NCI-H526 treated with DMSO at 0.1 percent for 48 hours (cell line): ENCODE results near the gene DNASE1L1.
"Not testable (repeated sequence)": the region's sequence is repeated elsewhere in the genome, so short reads cannot be mapped to it uniquely, and the experiment has no call there.

ENCODE experiments used
- DNase-seq: peaks from one replicate; lab custom pipeline; 2025; lab: John Stamatoyannopoulos, UW

Gene DNASE1L1

DNA sequence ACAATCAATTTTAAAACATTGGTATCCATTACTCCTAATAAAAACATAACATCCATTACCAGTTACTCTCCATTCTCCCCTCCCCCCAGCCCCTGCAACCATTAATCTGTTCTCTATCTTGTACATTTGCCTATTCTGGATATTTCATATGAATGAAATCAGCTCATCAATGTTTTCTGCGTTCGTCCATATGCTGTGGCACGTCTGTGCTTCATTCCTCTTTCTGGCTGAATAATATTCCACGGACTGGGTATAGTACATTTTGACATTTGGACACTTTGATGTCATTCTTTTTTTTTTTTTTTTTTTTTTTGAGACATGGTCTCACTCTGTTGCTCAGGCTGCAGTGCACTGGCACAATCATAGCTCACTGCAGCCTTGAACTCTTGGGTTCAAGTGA is 5.2 kb downstream of the DNASE1L1 start:
- no peak for DNase-seq

DNA sequence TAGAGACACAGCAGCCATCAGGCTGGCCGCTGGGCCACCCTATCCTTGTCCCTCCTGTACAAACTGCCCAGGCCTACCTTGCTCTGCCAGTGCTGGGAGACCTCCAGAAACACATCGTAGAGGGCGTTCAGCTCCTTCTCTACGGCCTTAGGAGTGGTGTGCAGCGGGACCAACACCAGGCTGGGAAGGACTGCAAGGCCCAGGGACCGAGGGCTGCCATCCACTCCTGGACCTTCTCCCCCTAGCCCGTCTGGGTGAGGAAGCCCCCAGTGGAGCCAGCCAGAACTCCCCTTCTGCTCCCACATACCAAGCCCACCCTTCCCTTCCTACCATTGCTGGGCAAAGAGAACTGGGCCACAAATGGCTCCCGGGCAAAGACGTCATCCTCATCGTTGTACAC is 5.9 kb downstream of the DNASE1L1 start:
- no peak for DNase-seq

DNA sequence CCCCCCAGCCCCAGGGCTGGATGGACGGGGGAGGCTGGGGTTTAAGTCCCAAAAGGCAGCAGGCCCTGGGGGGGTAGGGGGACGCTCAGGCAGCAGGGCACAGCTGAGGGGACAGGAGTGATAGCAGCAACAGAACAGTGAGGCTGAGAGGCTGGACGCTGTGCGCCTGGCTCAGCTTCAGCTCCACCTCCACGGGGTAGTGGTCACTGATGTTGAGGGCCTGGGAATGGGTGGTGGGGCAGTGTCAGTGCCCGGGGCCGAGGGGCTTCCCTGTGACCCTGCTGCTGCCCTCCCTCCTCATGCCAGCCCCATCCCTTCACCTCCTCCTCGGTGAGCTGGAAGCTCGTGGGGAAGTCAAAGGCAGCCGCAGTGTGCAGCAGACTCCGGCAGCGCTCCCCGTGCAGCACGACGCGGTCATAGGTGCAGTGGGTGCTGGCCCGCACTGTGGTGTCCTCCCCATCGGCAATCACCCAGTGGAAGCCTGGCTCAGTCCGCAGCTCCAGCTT is 6.4 kb downstream of the DNASE1L1 start:
- DNase-seq = no peak

DNA sequence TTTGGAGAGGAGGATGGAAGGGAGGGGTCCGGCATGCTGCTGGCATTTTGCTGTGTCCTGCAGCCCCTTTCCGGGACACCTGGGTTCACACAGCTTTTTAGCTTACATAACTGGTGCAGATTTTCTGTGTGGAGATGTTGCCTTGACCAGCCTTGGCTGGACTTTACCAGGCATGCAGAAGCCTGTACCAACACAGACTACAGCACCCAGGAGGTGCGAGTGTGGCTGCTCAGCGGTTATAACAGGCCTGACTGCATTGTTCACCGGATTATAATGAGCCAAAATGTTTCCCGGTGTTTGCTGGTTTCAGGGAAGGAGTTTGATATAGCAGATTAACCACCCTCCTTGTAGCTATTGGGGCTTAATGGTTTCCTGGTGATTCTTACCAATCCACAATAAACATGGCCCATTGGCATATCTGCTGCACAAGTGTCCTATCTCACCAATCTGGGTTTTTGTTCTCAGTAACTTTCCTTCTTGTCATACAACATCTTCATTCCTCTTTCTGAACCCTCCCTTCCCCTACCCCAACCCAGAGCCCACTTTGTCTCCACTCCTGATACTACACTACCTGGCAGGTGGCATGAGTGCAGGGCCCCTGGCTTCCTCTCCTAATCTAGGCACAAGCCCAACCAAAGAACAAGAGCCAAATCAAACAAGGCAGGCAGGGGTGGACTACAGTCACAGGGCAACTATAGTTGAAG is 7.0 kb downstream of the DNASE1L1 start:
- no peak for DNase-seq

DNA sequence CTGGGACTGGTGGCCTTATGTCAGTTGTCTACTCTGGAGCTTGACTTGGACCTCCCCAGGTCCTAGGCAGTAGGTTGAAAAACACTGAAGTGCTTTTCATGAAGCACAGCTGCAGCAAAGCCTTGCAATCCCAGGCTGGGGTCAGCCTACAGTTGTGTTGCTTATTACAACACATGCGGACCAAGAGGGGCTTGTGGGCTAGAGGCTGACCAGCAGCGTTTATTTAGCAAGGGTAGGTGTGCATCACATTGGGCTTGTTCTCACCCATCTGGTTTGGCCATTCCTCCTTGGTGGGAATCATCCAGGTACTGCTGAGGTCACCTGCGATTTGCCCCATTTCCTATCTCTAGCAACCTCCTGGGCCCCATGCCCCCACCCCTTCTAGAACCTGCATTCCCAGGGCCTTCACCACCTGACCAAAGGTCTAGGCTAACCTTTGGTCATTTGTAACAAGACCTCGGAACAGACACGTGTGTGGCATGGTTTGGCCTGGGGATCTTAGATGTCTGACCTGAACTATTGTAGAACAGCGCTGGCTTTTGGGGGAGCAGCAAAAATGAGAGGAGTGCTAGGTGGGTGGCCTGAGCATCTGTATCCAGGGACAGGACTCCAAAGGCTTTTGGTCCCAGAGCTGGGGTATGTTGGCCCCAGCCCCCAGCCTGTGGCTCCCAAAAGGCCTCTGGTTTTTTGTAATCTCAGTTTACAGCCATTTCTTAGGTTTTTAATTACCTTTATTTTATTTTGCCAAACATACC is 7.8 kb downstream of the DNASE1L1 start:
- DNase-seq = no peak

DNA sequence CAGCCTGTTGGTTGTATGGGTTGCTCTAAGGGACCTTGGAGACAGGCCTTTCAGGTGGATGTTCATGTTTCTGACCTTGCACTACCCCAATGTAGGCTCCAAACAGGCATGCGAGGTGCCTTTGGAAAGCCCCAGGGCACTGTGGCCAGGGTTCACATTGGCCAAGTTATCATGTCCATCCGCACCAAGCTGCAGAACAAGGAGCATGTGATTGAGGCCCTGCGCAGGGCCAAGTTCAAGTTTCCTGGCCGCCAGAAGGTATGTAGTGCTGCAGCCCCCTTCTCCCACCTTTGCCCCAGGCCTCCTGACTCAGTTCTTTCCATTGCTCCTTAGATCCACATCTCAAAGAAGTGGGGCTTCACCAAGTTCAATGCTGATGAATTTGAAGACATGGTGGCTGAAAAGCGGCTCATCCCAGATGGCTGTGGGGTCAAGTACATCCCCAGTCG is 8.7 kb downstream of the DNASE1L1 start:
- DNase-seq = not testable (repeated sequence)

DNA sequence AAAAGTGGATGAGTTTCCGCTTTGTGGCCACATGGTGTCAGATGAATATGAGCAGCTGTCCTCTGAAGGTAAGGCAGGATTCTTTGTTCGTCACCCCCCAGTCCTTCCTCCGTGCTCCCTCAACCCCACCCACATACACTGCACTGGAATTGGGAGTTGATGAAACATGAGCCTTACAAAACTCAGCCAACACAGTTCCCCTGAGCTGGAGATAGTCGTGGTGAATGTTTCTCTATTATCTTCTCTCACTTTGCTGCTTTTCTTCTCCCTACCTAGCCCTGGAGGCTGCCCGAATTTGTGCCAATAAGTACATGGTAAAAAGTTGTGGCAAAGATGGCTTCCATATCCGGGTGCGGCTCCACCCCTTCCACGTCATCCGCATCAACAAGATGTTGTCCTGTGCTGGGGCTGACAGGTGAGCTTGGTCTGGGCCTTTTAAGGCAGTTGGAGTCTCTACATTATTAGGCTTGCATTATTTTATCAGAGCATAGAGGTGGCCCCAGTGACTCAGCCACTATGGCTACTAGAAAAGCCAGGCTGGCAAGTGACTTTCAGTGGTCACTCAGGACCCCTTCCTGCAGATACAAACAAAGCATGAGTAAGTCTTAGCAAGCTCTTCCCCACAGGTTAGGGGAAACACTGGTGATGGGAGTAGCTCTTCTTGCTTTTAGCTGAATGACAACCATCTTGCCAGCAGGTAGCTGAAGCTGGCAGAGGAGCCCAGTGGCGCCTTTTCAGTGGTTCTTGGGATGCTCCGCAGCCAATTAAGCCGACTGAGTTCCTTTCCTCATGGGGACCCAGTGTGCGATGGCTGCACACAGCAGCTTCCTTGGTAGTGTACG is 9.3 kb downstream of the DNASE1L1 start:
- no peak for DNase-seq

DNA sequence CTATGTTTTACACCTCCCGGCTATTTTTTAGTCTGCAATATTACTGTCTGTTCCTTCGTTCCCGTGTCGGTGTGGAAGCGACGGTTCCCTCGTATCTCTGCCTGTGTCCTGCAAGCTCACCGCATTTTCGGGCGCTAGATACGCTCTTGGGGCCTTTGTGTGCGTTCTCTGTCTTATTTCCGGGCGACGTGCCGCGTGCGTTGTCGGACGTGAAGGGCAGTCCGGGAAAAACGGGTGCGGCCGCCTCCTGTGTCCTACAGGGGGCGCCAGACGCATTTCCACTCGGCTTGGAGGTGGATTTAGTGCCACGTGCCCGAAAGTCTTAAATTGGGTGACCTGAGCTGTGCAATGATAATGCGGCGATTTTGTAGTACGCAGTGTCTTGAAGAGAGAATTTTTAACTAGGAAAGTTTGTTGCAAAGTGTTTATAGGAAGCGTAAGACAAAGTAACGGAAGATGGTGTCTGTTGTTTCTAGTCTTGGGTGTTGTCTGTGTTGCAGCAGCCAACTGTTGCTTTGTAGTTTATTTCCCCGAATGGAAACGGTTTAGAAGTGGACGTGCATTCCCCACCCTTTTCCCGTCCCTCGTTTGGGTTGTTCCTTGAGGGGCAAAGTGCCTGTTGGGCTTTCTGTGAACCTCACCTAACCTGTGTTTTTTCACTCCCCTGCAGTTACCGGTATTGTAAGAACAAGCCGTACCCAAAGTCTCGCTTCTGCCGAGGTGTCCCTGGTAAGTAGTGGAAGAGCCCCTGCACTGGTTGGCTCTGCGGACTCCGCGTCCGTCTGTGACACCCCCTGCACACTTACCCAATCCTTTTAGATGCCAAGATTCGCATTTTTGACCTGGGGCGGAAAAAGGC is 10.2 kb downstream of the DNASE1L1 start:
- DNase-seq = peak; percentile 87

DNA sequence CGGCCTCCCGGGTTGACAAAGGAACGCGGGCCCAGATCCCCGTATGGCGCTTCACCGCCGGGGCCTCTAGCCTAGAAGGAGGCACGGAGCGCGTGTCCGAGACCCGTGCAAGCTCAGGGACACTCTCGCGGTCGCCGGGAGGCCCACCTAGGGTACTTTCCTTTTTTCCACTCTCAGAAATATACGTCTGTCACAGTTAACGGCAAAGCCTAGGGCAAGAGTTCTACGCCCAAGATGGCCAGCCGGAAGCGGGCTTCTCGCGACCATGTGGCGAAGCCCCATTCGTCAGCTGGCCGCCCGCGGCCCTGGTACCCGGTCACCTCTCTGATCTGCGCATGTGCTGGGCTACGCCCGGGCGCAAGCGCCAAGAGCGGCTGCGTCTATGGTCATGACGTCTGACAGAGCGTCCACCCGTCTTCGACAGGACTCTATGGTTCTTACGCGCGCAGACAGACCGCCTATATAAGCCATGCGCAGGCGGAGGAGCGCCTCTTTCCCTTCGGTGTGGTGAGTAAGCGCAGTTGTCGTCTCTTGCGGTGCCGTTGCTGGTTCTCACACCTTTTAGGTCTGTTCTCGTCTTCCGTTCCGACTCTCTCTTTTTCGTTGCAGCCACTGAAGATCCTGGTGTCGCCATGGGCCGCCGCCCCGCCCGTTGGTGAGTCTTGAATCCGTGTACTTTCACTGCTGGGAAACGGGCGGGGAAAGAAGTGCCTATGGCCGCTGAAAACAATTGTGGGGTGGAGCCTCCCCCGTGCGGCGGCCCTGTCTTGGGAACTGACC is 11.0 kb downstream of the DNASE1L1 start, which contains the start of gene RPL10:
RPL10 (plus strand) TSS at position 490 of the 780 bp plus-strand sequence; CDS start at position 633, 143 bp downstream.
- DNase-seq = peak; percentile 98

DNA sequence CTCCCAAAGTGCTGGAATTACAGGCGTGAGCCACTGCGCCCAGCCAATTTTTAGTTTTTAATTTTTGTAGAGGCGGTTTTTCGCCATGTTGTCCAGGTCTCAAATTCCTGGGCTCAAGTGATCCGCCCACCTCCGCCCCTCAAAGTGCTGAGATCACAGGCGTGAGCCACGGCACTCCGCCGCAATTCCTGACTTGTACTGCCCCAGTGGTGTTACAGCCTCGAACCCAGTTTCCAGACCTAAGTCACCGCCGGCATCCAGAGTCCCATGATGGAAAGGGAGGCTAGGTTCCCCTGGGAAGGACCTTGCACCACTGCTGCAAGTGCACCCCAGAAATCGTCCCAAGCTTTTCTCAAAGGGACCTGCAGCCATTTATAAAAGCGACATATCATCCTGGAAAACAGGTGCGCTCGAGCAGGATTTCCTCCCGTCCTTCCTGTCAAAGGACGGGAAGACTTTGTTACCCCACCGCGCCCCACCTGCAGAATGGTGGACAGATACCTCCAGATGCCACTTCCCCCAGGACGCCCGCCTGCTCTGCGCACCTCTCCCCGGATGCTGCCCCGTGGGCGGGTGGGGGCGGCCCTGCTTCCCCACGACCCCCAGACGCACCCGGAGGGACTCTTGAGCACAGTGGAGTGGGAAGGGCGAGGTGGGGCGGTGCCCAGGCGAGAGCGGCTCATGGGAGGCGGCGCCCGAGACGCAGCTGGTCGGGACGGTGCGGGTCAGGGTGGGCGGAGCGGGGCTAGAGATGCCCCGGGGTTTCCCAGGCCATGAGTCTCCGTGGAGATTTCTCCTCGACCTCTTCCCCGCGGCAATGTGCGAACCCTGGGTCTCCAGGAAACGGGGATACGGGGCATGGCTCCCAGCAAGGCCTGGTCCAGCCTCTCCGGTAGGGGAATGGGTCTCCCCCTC is 11.8 kb downstream of the DNASE1L1 start:
- DNase-seq = peak; percentile 64

DNA sequence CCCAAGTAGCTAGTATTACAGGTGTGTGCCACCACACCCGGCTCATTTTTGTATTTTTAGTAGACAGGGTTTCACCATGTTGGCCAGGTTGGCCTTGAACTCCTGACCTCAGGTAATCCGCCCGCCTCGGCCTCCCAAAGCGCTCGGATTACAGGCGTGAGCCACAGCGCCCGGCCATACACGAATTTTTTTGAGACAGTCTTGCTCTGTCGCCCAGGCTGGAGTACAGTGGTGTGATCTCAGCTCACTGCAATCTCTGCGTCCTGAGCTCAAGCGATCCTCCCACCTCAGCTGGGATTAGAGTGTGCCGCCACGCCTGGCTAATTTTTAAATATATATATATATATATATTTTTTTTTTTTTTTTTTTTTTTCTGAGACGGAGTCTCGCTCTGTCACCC is 12.7 kb downstream of the DNASE1L1 start:
- not testable (repeated sequence) for DNase-seq

DNA sequence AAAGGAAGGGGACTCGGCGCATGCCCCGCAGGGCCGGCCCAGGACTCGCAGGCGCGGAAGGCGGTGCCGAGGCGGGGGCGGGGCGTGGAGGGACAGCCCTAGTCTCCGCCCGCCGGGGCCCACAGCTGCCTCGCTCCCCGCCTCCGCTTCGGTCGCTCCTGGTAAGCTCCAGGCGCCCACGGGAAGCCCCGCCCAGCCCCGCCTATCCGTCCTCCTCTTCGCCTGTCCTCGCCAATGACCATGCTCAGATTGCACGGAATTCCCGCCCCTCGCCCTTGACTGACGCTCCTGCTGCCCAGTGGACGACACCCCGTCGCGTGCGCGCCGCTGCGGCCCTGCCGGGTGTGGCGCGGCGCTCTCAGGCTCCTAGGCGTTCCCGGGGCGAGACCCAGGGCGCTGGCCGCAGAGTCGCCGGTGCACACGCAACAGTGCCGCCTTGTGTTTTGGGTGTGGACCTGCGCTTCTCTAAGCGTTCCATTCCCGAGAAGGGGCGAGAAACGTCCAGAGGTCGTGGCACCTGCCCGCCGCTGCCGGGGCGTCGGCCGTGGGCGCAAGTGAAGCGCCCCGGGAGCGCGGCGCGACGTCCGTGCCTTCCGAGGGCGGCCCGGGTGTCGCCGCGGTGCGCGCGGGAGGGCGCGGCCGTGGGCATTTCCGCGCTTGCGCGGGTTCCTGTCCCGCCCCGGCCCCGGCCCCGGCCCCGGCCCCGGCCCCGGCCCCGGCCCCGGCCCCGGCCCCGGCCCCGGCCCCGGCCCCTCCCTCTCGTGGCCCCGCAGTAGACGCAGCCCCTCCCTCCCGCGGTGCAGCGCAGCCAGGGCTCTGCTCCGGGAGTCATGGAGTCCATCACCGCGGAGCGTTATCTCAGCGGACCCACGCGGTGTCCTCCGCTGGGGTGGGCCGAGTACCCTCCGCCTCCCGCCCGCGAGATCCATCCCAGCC is 19.0 kb downstream of the DNASE1L1 start:
- not testable (repeated sequence) for DNase-seq

DNA sequence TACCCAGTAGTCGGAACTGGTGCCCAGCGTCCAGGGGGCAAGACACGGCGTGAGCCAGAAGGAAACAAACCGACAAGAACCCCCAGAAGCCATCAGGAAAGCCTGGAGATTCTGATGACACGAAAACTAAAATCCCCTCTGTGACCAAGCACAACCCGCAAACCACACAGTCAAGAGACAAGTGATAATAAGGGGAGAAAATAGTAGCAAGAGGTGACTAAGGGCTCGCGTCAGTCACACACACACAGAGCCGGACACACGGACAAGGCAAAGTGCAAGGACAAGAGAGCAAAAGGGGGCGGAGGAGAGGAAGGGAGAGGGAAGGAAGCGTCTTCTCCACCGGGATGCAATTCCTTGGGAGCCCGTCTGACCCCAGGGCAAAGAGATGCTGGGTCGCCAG is 20.4 kb downstream of the DNASE1L1 start:
- not testable (repeated sequence) for DNase-seq

DNA sequence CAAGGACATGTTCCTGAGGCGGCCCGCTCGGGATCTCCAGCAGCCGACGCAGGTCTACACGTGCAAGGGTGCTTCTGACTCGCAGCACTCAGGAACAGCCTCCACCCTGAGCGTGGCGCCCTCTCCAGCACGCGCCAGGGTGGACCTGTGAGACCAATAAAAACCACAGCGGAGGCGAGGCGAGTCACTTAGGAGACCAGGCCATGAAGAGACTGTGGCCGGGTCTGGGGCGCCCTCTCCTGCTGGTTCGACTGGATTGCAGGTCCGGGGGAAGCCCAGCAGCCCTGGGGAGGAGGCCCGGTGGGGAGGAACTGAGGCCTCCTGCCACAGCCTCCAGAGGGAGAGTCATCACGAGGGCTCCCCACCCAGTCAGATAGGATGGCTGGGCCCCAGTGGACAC is 21.0 kb downstream of the DNASE1L1 start:
- DNase-seq = not testable (repeated sequence)

DNA sequence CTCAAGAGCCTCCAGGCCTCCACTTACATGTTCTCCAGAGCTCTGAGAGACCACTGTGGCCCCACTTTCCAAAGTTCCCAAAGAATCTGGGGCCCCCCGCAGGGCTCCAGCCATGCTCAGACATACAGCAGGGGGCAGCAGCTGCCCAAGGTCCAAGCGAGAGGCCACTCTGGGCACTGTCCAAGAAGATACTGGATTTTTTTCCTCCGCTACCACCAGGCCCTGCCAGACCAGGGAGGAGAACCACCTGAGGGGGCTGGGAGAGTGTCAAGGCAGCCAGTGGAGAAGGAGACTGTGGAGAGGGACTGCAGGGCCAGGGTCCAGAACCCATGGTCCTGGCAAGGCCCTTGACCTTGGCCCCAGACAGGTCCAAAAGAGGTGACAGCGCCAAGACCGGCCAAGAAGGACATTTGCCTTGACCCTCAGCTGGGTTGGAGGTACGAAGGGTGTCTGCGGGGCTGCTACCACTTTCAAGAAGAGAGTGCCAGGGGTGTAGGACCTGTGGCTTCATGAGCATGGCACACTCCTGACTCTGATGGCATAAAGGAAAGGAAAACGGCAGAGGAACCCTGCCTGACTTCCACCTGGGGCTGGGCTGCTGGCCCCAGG is 24.7 kb downstream of the DNASE1L1 start:
- DNase-seq = no peak

DNA sequence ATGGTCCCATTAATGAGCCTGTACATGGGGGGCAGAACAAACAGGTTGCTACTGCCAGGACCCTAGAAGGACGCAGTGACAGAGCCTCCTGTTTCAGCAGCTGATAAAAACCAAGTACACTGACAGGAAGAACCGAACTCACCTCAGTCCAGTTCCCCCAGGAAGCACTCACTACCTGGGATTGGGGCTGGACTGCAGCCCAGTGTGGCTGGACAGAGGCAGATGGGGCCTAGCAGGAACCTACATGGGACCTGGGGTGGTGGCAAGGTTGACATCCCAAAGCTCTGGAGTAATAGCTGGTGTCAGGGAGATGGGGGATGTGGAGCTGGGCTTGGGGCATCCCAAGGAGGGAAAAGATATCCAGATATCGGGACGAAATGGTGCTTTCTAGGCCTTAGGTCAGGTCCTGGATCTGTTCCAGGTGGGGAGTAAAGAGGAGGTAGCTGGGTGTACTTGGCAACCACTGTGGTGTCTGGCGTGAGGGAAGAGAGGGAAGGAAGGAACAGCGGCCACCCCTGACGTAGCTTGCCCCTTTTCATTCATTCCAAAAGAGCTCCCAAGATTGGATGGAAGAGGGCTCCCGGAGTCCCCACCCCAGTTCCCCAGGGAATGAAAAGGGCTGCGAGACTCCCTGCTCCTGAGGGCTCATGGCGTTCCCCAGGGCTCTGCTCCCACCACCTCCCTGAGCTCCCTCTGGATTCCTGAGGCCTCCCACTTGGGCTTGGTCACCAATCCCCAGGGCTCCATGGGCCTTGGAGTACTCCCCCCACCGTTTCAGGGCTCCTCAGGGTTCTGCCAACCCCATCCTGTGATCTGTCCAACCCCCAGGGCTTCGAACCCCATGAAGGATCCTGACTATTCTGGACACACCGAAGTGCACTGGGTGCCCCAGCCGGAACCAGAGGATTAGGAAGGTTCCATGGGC is 25.4 kb downstream of the DNASE1L1 start:
- no peak for DNase-seq
